Activated B cell treated with CpG ODN at 0.5 μM for 24 hours (primary cell): ENCODE data around the gene ID2. TPM values are rescaled to one million over a fixed set of nuclear protein-coding genes. Genes with fewer than 3 reads are reported as not detected.

Experiments
- ATAC-seq: fragments of 200-7000 bp; cut with Tn5 transposase; one replicate; pipeline ENCODE4 v1.10.0; 2021; ENCODE audit warnings: low read depth, mild to moderate bottlenecking, moderate library complexity
- CTCF ChIA-PET: fragments of 350-600 bp; sonication (Branson Sonifier 250); formaldehyde crosslinking; loops from one replicate; lab custom pipeline; 2021; ENCODE audit warnings: antibody characterized with exemption; lab: Charles Lee
- POLR2A ChIA-PET: fragments of 350-600 bp; sonication (Branson Sonifier 250); formaldehyde crosslinking; loops from one replicate; lab custom pipeline; 2021; ENCODE audit warnings: antibody characterized with exemption; lab: Charles Lee
- DNase-seq: peaks from one replicate; pipeline ENCODE4 v3.0.0; 2022
- H3K27ac Mint-ChIP-seq: one replicate; pipeline ENCODE4 v1.8.0; 2020; ENCODE audit warnings: mixed read lengths
- H3K27me3 Mint-ChIP-seq: one replicate; pipeline ENCODE4 v1.8.0; 2021; ENCODE audit warnings: mixed read lengths
- H3K36me3 Mint-ChIP-seq: one replicate; pipeline ENCODE4 v1.8.0; 2021; ENCODE audit warnings: low read depth, mixed read lengths
- H3K4me1 Mint-ChIP-seq: one replicate; pipeline ENCODE4 v1.8.0; 2021; ENCODE audit warnings: mixed read lengths
- H3K4me3 Mint-ChIP-seq: one replicate; pipeline ENCODE4 v1.8.0; 2020; ENCODE audit warnings: mild to moderate bottlenecking, mixed read lengths
- H3K9me3 Mint-ChIP-seq: one replicate; pipeline ENCODE4 v1.8.0; 2020; ENCODE audit warnings: mixed read lengths
- intact Hi-C: fragments of 100-400 bp; cut with micrococcal nuclease; formaldehyde crosslinking; loops from one replicate; pipeline ENCODE4 v1.15.1; 2024
- total RNA-seq: library from RNA; stranded (reverse); gene quantifications from 2 replicates; pipeline ENCODE4 v1.2.3, GENCODE V29; 2022
- TF ChIP-seq, protein P1 (sequence below): fragments of 200-600 bp; IDR thresholded peaks from one replicate; pipeline ENCODE4 v1.8.0; 2022; ENCODE audit warnings: antibody characterized with exemption, mild to moderate bottlenecking

Gene ID2
- total RNA-seq, 1 donor from 2014 or later, result 8.1 TPM

DNA sequence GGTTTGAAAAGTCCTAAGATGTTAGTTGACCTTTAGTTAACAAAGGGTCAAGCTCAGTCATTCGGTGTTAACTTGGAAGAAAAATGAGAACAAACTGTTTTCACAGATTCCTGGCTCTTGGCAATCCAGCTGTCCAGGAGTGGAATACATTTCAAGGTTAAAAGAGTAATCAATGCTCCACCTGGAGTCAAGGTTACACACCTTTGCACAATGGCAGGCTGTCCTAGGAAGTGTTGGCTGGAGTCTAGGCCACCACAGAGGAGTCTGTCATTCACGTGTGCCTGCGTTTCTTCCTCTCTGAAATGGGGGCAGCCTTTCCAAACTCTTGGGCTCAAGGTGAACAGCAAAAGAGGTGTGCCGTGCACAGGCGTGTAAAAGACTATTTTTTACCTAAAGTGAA lies 6.3 kb upstream of the ID2 start:
- Mint-ChIP-seq H3K27me3 (peaks cover 62% of the 10 kb centered on the region), H3K36me3 (no peaks in the 10 kb centered on the region), H3K9me3 (peaks cover 14% of the 10 kb centered on the region), H3K27ac (no peak overlapping the region), H3K4me3 (no peak overlapping the region), H3K4me1 (peaks cover 21% of the 10 kb centered on the region)
- ChIA-PET CTCF (no interaction called here), POLR2A (no interaction called here)
- no peak for DNase-seq
- intact Hi-C loops, result no loop called here
- ATAC-seq, result no peak
- TF ChIP-seq, protein P1, sequence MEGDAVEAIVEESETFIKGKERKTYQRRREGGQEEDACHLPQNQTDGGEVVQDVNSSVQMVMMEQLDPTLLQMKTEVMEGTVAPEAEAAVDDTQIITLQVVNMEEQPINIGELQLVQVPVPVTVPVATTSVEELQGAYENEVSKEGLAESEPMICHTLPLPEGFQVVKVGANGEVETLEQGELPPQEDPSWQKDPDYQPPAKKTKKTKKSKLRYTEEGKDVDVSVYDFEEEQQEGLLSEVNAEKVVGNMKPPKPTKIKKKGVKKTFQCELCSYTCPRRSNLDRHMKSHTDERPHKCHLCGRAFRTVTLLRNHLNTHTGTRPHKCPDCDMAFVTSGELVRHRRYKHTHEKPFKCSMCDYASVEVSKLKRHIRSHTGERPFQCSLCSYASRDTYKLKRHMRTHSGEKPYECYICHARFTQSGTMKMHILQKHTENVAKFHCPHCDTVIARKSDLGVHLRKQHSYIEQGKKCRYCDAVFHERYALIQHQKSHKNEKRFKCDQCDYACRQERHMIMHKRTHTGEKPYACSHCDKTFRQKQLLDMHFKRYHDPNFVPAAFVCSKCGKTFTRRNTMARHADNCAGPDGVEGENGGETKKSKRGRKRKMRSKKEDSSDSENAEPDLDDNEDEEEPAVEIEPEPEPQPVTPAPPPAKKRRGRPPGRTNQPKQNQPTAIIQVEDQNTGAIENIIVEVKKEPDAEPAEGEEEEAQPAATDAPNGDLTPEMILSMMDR, result no peak

DNA sequence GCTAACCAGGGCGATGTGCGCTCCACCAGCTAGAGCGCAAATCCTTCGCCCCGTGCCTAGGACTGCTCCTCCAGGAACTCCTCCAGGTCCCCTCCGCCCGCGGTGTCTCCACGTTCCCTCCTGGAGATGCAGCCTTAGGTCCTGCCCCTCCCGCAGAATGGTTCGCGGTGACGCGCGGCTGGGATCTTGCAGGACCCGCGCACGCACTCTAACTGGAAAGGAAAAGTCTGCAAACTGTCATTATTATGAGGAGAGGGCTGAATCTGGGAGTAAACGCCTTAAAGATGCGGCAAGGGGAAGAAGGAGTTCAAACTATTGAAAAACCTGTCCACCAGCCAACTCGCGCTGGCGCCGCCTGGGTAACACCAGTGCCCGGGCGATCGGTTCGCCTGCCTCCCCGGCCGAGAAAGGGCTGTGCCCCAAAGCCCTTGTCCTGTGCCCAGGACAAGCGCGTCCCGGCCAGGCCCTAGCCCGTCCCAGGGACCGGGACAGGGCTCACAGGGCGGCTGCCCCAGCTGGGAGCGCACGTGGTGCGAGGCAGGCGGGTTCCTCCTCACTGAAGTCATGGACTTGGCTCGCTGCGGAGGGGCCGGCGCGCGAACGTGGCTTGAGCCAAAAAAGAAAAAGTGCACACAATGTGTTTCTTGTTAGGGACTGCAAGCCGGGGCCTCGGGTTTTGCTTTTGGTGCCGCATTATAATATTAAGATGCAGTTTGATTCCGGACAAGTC lies 5.5 kb upstream of the ID2 start:
- H3K9me3 Mint-ChIP-seq, result peaks cover 14% of the 10 kb centered on the region
- no peaks in the 10 kb centered on the region for H3K36me3 Mint-ChIP-seq
- ATAC-seq (no peak), DNase-seq (no peak)
- intact Hi-C loops, result no loop called here
- ChIA-PET CTCF (no interaction called here), POLR2A (no interaction called here)
- no peak overlapping the region for H3K27ac Mint-ChIP-seq
- H3K27me3 Mint-ChIP-seq, result peaks cover 63% of the 10 kb centered on the region
- H3K4me3 Mint-ChIP-seq, result no peak overlapping the region
- TF ChIP-seq, protein P1, result no peak
- peaks cover 28% of the 10 kb centered on the region for H3K4me1 Mint-ChIP-seq

DNA sequence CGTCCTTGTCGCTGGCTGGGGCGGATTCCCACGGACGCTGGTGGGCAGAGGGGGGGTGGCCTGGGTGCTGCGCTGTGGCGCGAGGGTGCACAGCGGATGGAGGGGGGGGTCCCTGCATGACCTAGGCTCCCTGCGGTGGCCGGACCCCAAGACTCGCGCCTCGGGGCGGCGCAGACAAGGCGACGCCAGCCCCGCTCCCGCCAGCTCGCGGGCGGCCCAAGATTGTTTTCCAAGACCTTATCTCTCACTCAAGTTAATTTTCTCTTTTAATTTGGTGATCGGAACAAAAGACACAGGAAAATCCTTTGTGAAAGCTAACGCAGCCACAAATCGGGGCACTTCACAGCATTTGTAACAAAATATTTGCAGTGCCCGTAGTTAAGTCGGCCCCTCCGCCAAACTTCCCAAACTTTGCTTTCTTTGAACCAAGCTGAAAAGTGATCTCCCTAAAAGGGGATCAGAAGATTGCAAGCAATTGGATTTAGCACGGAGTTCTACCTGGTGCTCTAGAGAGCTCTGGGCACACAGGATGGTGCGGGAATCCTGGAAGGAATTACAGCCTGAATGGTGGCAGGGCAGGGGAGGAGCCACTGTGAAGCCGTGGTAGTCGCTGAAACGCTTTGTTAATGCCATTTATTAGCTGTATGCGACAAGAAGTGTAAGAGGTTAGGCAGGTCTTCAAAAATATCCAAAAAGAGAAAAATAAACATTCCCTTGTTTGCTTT lies 4.8 kb upstream of the ID2 start:
- H3K9me3 Mint-ChIP-seq, result peaks cover 14% of the 10 kb centered on the region
- no peak overlapping the region for H3K4me3 Mint-ChIP-seq
- intact Hi-C loops, result no loop called here
- TF ChIP-seq, protein P1, result no peak
- ChIA-PET POLR2A (no interaction called here), CTCF (no interaction called here)
- no peaks in the 10 kb centered on the region for H3K36me3 Mint-ChIP-seq
- peaks cover 33% of the 10 kb centered on the region for H3K4me1 Mint-ChIP-seq
- DNase-seq (no peak), ATAC-seq (no peak)
- no peak overlapping the region for H3K27ac Mint-ChIP-seq
- peaks cover 59% of the 10 kb centered on the region for H3K27me3 Mint-ChIP-seq

DNA sequence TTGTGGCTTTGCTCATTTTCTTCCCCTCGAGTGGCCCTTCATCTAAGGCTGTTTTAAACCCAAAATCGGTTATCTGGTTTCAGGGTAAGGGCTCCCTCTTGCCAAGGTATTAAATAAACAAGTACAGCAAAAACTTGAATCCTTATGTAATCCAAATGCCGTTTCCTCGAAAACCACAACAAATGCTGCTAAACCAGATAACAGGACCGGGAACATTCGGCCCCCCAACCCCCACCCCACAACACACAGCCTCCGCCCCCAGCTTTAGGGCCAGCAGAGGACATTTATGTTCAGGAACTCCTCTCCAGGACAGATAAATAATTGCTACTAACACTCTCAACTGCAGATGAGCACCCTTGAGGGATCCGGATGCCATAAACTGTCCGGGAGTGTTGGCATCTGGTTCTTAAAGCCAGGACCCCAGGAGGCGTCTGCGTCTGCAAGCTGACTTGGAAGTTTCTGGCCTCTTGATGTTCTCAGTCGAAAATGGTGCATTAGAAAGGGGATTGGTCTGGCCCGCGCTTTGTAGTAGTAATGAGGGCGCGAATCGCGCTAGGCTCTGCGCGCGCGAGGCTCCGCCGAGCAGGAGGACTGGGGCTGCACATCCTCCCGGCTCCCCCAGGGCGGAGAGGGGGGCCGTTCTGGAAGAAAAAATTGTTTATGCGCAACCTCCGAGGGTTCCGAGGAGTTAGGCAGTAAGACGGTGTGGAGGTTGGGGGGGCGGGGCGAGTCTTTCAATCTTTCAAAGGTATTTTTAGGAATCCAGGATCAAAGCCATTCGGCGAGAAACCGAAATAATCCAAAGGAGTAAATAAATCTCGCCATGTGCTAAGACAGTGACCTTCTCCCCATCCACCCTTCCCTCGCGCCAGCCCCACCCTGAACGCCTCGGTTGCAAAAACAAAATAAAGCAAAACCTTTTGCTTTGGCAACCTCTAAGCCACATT lies 3.9 kb upstream of the ID2 start:
- ATAC-seq, result no peak
- H3K4me1 Mint-ChIP-seq, result peaks cover 41% of the 10 kb centered on the region
- POLR2A ChIA-PET, result interaction anchor here (0.6 kb wide), 4 partner anchors 133 to 1472 kb away, joined by 4 to 6 read pairs (median 4); no protein-coding TSS in a partner anchor
- H3K4me3 Mint-ChIP-seq, result peak overlapping the region; percentile 52
- TF ChIP-seq, protein P1, result no peak
- DNase-seq, result no peak
- peak overlapping the region; percentile 41 for H3K27ac Mint-ChIP-seq
- H3K27me3 Mint-ChIP-seq, result peaks cover 68% of the 10 kb centered on the region
- CTCF ChIA-PET, result no interaction called here
- intact Hi-C loops, result no loop called here
- peaks cover 14% of the 10 kb centered on the region for H3K9me3 Mint-ChIP-seq
- H3K36me3 Mint-ChIP-seq, result no peaks in the 10 kb centered on the region
